Left cardiac atrium (tissue), 4 donors: ENCODE data around the gene GTF2A2. TPM values are rescaled to one million over a fixed set of nuclear protein-coding genes. Genes with fewer than 3 reads are reported as not detected.
"Not testable (repeated sequence)": the region's sequence is repeated elsewhere in the genome, so short reads cannot be mapped to it uniquely, and the experiment has no call there.

Experiments
- ATAC-seq, 2 donors: fragments of 200-7000 bp; cut with Tn5 transposase; one replicate each; pipeline ENCODE4 v1.9.1; 2020; ENCODE audit warnings: mild to moderate bottlenecking in 2 of 2, moderate library complexity in 2 of 2
- DNase-seq: peaks from one replicate; pipeline ENCODE4 v3.0.0-alpha.2; 2020
- intact Hi-C, 2 donors: fragments of 100-400 bp; cut with DNase I; formaldehyde crosslinking; loops; one replicate each; pipeline versions ENCODE4 v1.14.1 to v1.15.1; 2022 to 2023
- total RNA-seq, 2 donors: library from RNA; stranded (reverse); fragmentation: NEBNext Ultra II Directional; extraction: Animal tissue kit (Norgen Biotek cat#: 25700); gene quantifications; one replicate each; pipeline ENCODE4 v1.2.1, GENCODE V29; 2021
- donor health status: DM: no; HTN: yes; CAD: no.
- donor health status: DM: no; HTN: yes; CAD: no; lungs with severe emphysema.
- donor health status: DM: yes; HTN: yes; CAD: no.
- donor health status: Dilated cardiomyopathy.

The GTF2A2 gene
- total RNA-seq, 2 donors from 2014 or later = 99.1 to 119 TPM

- ATAC-seq (no peak), DNase-seq (no peak)
- intact Hi-C loops = no loop called here
These were observed 21.3 kb upstream of the GTF2A2 start for GRCh38 chr15:59678620-59679019.

- DNase-seq = no peak
- ATAC-seq = no peak
- intact Hi-C loops = no loop called here
These were observed 20.9 kb upstream of the GTF2A2 start for GRCh38 chr15:59678172-59678571.

- intact Hi-C loops = no loop called here
These were observed 19.2 kb upstream of the GTF2A2 start for GRCh38 chr15:59676565-59676964.

GRCh38 chr15:59674361-59674877, 17.1 kb upstream of the GTF2A2 start:
- no peak for ATAC-seq
- intact Hi-C loops = no loop called here
- no peak for DNase-seq

More at GRCh38 chr15:59676565-59676964, 19.2 kb upstream of the GTF2A2 start:
- no peak for DNase-seq
- ATAC-seq = no peak

GRCh38 chr15:59668556-59668955, 11.2 kb upstream of the GTF2A2 start:
- DNase-seq = no peak
- intact Hi-C loops = no loop called here
- no peak for ATAC-seq

GRCh38 chr15:59662260-59662659, 4.9 kb upstream of the GTF2A2 start:
- DNase-seq (no peak), ATAC-seq (no peak)
- intact Hi-C loops = no loop called here

- intact Hi-C loops = no loop called here
- ATAC-seq (no peak), DNase-seq (no peak)
These were observed 2.1 kb upstream of the GTF2A2 start for GRCh38 chr15:59659366-59659765.

- ATAC-seq = peak; percentile 13 to 24
- intact Hi-C loops = no loop called here
- no peak for DNase-seq
These were observed 365 bp upstream of the GTF2A2 start for GRCh38 chr15:59657635-59658125.

- DNase-seq = no peak
- no peak for ATAC-seq
- intact Hi-C loops = no loop called here
These were observed 3.3 kb downstream of the GTF2A2 start for GRCh38 chr15:59654046-59654445.

- intact Hi-C loops = no loop called here
- ATAC-seq = no peak
- no peak for DNase-seq
These were observed 7.7 kb downstream of the GTF2A2 start for GRCh38 chr15:59649603-59650002.

GRCh38 chr15:59647085-59647484, 10.2 kb downstream of the GTF2A2 start:
- intact Hi-C loops = no loop called here
- DNase-seq (no peak), ATAC-seq (no peak)

GRCh38 chr15:59646277-59646676, 11.0 kb downstream of the GTF2A2 start:
- ATAC-seq = no peak
- no peak for DNase-seq
- intact Hi-C loops = no loop called here

- ATAC-seq, DNase-seq, intact Hi-C loops: not testable (repeated sequence)
These were observed 11.5 kb downstream of the GTF2A2 start for GRCh38 chr15:59645812-59646211.

GRCh38 chr15:59644756-59645155, 12.6 kb downstream of the GTF2A2 start:
- no peak for DNase-seq
- intact Hi-C loops = no loop called here
- no peak for ATAC-seq

GRCh38 chr15:59642351-59642750, 15.0 kb downstream of the GTF2A2 start:
- no peak for ATAC-seq
- intact Hi-C loops = no loop called here
- DNase-seq = no peak

GRCh38 chr15:59637507-59637906, 19.8 kb downstream of the GTF2A2 start:
- intact Hi-C loops, DNase-seq: not testable (repeated sequence)

GRCh38 chr15:59636184-59636583, 21.1 kb downstream of the GTF2A2 start:
- intact Hi-C loops = no loop called here
- ATAC-seq = no peak
- DNase-seq = no peak

More at GRCh38 chr15:59637507-59637906, 19.8 kb downstream of the GTF2A2 start:
- ATAC-seq = not testable (repeated sequence)

GRCh38 chr15:59632714-59633113, 24.6 kb downstream of the GTF2A2 start:
- intact Hi-C loops = no loop called here
- DNase-seq (no peak), ATAC-seq (no peak)

GRCh38 chr15:59622289-59622688, 35.0 kb downstream of the GTF2A2 start:
- DNase-seq = peak; percentile 44
- ATAC-seq = peak in 1 of 2 donors; percentile 44
- intact Hi-C loops = loop anchor here in 1 of 2 donors (5.0 kb wide), 1 partner anchor 90 kb away; no protein-coding TSS in a partner anchor

- ATAC-seq (no peak), DNase-seq (no peak)
- intact Hi-C loops = no loop called here
These were observed 38.9 kb downstream of the GTF2A2 start for GRCh38 chr15:59618406-59618805.

GRCh38 chr15:59616379-59616778, 40.9 kb downstream of the GTF2A2 start:
- DNase-seq (no peak), ATAC-seq (no peak)
- intact Hi-C loops = no loop called here
